Endothelial cell of umbilical vein (primary cell): ENCODE measurements around the gene SIGLEC15.

Experiments
- FOS ChIP-seq: IDR thresholded peaks from 2 replicates; pipeline ENCODE4 v1.6.1; 2011; ENCODE audit warnings: mild to moderate bottlenecking, low read length, moderate library complexity, borderline replicate concordance; ENCODE audit not compliant: insufficient read depth
- JUN ChIP-seq: IDR thresholded peaks from 2 replicates; pipeline ENCODE4 v1.6.1; 2011; ENCODE audit warnings: borderline replicate concordance, low read depth; ENCODE audit not compliant: insufficient read length, insufficient read depth
- POLR2AphosphoS5 ChIP-seq: IDR thresholded peaks from 2 replicates; pipeline ENCODE4 v1.6.1; 2012; ENCODE audit warnings: low read depth, mild to moderate bottlenecking, control low read depth, low read length, moderate library complexity; ENCODE audit not compliant: insufficient read depth
- TF ChIP-seq, protein P1 (sequence below), 2 donors: IDR thresholded peaks; 1 replicate in 1 of 2; 2 replicates in 1 of 2; pipeline ENCODE4 v1.5.1; 2011; ENCODE audit warnings: low read length in 2 of 2, mild to moderate bottlenecking in 2 of 2, moderate library complexity in 2 of 2, control low read depth in 1 of 2, inconsistent platforms in 1 of 2, low read depth in 1 of 2; ENCODE audit not compliant: insufficient read depth in 1 of 2; ENCODE audit errors: extremely low read depth in 1 of 2
- TF ChIP-seq, protein P2 (sequence below): IDR thresholded peaks from 2 replicates; pipeline ENCODE4 v1.6.1; 2011; ENCODE audit not compliant: insufficient read depth, insufficient read length

- TF ChIP-seq FOS (no peak), POLR2AphosphoS5 (no peak), JUN (no peak)
- TF ChIP-seq, protein P1, sequence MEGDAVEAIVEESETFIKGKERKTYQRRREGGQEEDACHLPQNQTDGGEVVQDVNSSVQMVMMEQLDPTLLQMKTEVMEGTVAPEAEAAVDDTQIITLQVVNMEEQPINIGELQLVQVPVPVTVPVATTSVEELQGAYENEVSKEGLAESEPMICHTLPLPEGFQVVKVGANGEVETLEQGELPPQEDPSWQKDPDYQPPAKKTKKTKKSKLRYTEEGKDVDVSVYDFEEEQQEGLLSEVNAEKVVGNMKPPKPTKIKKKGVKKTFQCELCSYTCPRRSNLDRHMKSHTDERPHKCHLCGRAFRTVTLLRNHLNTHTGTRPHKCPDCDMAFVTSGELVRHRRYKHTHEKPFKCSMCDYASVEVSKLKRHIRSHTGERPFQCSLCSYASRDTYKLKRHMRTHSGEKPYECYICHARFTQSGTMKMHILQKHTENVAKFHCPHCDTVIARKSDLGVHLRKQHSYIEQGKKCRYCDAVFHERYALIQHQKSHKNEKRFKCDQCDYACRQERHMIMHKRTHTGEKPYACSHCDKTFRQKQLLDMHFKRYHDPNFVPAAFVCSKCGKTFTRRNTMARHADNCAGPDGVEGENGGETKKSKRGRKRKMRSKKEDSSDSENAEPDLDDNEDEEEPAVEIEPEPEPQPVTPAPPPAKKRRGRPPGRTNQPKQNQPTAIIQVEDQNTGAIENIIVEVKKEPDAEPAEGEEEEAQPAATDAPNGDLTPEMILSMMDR (IDR thresholded peaks at IDR 0.05; ENCODE audit: extremely low read depth in 1 of 2, insufficient read depth in 1 of 2, low read depth in 1 of 2, low read length in 2 of 2): no peak
- TF ChIP-seq, protein P2, sequence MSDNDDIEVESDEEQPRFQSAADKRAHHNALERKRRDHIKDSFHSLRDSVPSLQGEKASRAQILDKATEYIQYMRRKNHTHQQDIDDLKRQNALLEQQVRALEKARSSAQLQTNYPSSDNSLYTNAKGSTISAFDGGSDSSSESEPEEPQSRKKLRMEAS: no peak
Observed at GRCh38 chr18:45851161-45851925, 25.9 kb downstream of the SIGLEC15 start.
